NCI-H187 (cell line): ENCODE data around the gene DNAJC2.
"Not testable (repeated sequence)": the region's sequence is repeated elsewhere in the genome, so short reads cannot be mapped to it uniquely, and the experiment has no call there.

Source experiments
- DNase-seq, 2 experiments: peaks; one replicate each; lab custom pipeline; 2025; lab: John Stamatoyannopoulos, UW

Gene DNAJC2

GRCh38 chr7:103266229-103266628 is 78.3 kb downstream of the DNAJC2 start:
- DNase-seq, result not testable (repeated sequence)

- DNase-seq, result not testable (repeated sequence)
Observed at GRCh38 chr7:103264054-103264453, 80.5 kb downstream of the DNAJC2 start.
